H1 (cell line): Measurements from ENCODE around the gene TASP1. TPM values are rescaled to one million over a fixed set of nuclear protein-coding genes. Genes with fewer than 3 reads are reported as not detected.

Experiments
- CTCF ChIA-PET: fragments of 300-600 bp; sonication (Branson Sonifier 250); formaldehyde crosslinking; loops from one replicate; lab custom pipeline; 2021; ENCODE audit not compliant: partially characterized antibody; lab: Charles Lee
- POLR2A ChIA-PET: fragments of 300-600 bp; sonication (Branson Sonifier 250); formaldehyde crosslinking; loops from one replicate; lab custom pipeline; 2021; ENCODE audit warnings: inconsistent platforms; ENCODE audit not compliant: partially characterized antibody; lab: Charles Lee
- DNase-seq, 2 experiments: peaks; one replicate each; pipeline versions ENCODE4 v3.0.0 to v3.0.0-alpha.2; 2010 to 2022; ENCODE audit warnings: low spot score in 2 of 2, low read depth in 1 of 2, mixed read lengths in 1 of 2
- FAIRE-seq: peaks from 2 replicates; lab custom pipeline; 2011; peaks lifted over from hg19 to GRCh38; lab: Jason Lieb, UNC
- H2AFZ ChIP-seq: 2 replicates; pipeline ENCODE4 v1.8.1; 2012; ENCODE audit warnings: low read length, inconsistent platforms
- H2AK5ac ChIP-seq: 2 replicates; pipeline ENCODE4 v1.6.1; 2013; ENCODE audit warnings: low read depth, low read length
- H2BK120ac ChIP-seq: replicated peaks from 2 replicates; pipeline ENCODE3; 2013; ENCODE audit warnings: low read depth, low read length, inconsistent platforms
- H2BK12ac ChIP-seq: 2 replicates; pipeline ENCODE4 v1.6.1; 2013; ENCODE audit warnings: low read depth, low read length
- H2BK15ac ChIP-seq: 2 replicates; pipeline ENCODE4 v1.6.1; 2013; ENCODE audit warnings: low read length
- H2BK20ac ChIP-seq: 2 replicates; pipeline ENCODE4 v1.6.1; 2013; ENCODE audit warnings: low read length
- H2BK5ac ChIP-seq: 2 replicates; pipeline ENCODE4 v1.6.1; 2013; ENCODE audit warnings: low read depth, low read length
- H3K14ac ChIP-seq: 2 replicates; pipeline ENCODE4 v1.6.1; 2013; ENCODE audit warnings: inconsistent platforms; ENCODE audit not compliant: insufficient read length
- H3K18ac ChIP-seq: 2 replicates; pipeline ENCODE4 v1.6.1; 2013; ENCODE audit warnings: low read length; ENCODE audit errors: extremely low read depth
- H3K23ac ChIP-seq: 2 replicates; pipeline ENCODE4 v1.6.1; 2013; ENCODE audit warnings: inconsistent platforms; ENCODE audit not compliant: insufficient read length
- H3K23me2 ChIP-seq: 2 replicates; pipeline ENCODE4 v1.6.1; 2013; ENCODE audit warnings: low read depth, low read length
- H3K27ac ChIP-seq: 2 replicates; pipeline ENCODE4 v1.6.1; 2011; ENCODE audit warnings: low read depth, low read length, inconsistent platforms
- H3K27me3 ChIP-seq, 4 experiments: replicated peaks in 1 of 4; 1 replicate in 1 of 4; 2 replicates in 3 of 4; pipeline versions ENCODE4 v1.6.1 to v1.8.1; 2011 to 2013; ENCODE audit warnings: low read length in 3 of 4, mild to moderate bottlenecking in 3 of 4, inconsistent platforms in 2 of 4, mixed read lengths in 2 of 4, moderate library complexity in 1 of 4; ENCODE audit not compliant: control insufficient read depth in 3 of 4, insufficient read depth in 3 of 4; ENCODE audit errors: extremely low read depth in 1 of 4
- H3K36me3 ChIP-seq, 4 experiments: 2 replicates each; pipeline versions ENCODE4 v1.6.1 to v1.8.1; 2011 to 2013; ENCODE audit warnings: mild to moderate bottlenecking in 4 of 4, low read length in 3 of 4, moderate library complexity in 2 of 4, control low read depth in 1 of 4, inconsistent platforms in 1 of 4; ENCODE audit not compliant: insufficient read depth in 4 of 4, control insufficient read depth in 2 of 4
- H3K4ac ChIP-seq: replicated peaks from 2 replicates; pipeline ENCODE3; 2013; ENCODE audit warnings: low read length, low read depth, mixed read lengths, inconsistent platforms; ENCODE audit not compliant: insufficient read length
- H3K4me1 ChIP-seq, 4 experiments: replicated peaks in 1 of 4; 1 replicate in 1 of 4; 2 replicates in 3 of 4; pipeline versions ENCODE4 v1.6.1 to v1.8.1; 2011 to 2013; ENCODE audit warnings: low read length in 3 of 4, inconsistent platforms in 2 of 4, mixed read lengths in 1 of 4; ENCODE audit not compliant: insufficient read depth in 4 of 4, control insufficient read depth in 3 of 4
- H3K4me2 ChIP-seq, 2 experiments: 2 replicates each; pipeline versions ENCODE4 v1.6.1 to v1.8.1; 2011 to 2013; ENCODE audit warnings: low read depth in 2 of 2, low read length in 2 of 2, control low read depth in 1 of 2, inconsistent platforms in 1 of 2, mild to moderate bottlenecking in 1 of 2; ENCODE audit not compliant: insufficient read depth in 1 of 2
- H3K4me3 ChIP-seq, 4 experiments: fragments of 200-600, 300-600 bp in 1 of 4; sonication (generic), shearing (Covaris generic), sonication (Bioruptor Twin) in 1 of 4; 2 replicates each; pipeline versions ENCODE4 v1.5.1 to v1.8.1; 2011 to 2016; ENCODE audit warnings: low read length in 4 of 4, low read depth in 3 of 4, control low read depth in 2 of 4, inconsistent platforms in 2 of 4, mild to moderate bottlenecking in 2 of 4, mixed read lengths in 1 of 4, moderate library complexity in 1 of 4; ENCODE audit not compliant: insufficient read depth in 2 of 4; ENCODE audit errors: extremely low read depth in 1 of 4
- H3K56ac ChIP-seq: replicated peaks from 2 replicates; pipeline ENCODE3; 2013; ENCODE audit warnings: low read depth, mild to moderate bottlenecking, mixed read lengths, low read length, inconsistent platforms; ENCODE audit not compliant: insufficient read length
- H3K79me1 ChIP-seq: 2 replicates; pipeline ENCODE4 v1.6.1; 2013; ENCODE audit warnings: low read depth, low read length, control low read depth
- H3K79me2 ChIP-seq, 2 experiments: 2 replicates each; pipeline versions ENCODE4 v1.6.1 to v1.8.1; 2012 to 2013; ENCODE audit warnings: low read length in 2 of 2, mild to moderate bottlenecking in 2 of 2, inconsistent platforms in 1 of 2; ENCODE audit not compliant: insufficient read depth in 2 of 2, control insufficient read depth in 1 of 2
- H3K9ac ChIP-seq, 4 experiments: replicated peaks in 1 of 4; 1 replicate in 1 of 4; 2 replicates in 3 of 4; pipeline versions ENCODE4 v1.6.1 to v1.8.1; 2011 to 2013; ENCODE audit warnings: low read depth in 3 of 4, low read length in 3 of 4, control low read depth in 2 of 4, mild to moderate bottlenecking in 2 of 4, moderate library complexity in 2 of 4, inconsistent platforms in 1 of 4; ENCODE audit errors: extremely low read depth in 1 of 4
- H3K9me3 ChIP-seq, 2 experiments: 2 replicates each; pipeline versions ENCODE4 v1.6.1 to v1.8.1; 2012 to 2013; ENCODE audit warnings: mild to moderate bottlenecking in 2 of 2, moderate library complexity in 2 of 2, control low read depth in 1 of 2, inconsistent platforms in 1 of 2, low read depth in 1 of 2, low read length in 1 of 2, mixed read lengths in 1 of 2; ENCODE audit not compliant: insufficient read depth in 2 of 2
- H4K20me1 ChIP-seq, 2 experiments: replicated peaks in 1 of 2; 2 replicates each; pipeline versions ENCODE3 to v1.8.1; 2011 to 2013; ENCODE audit warnings: inconsistent platforms in 2 of 2, low read length in 2 of 2, mild to moderate bottlenecking in 1 of 2; ENCODE audit not compliant: insufficient read depth in 2 of 2, control insufficient read depth in 1 of 2
- H4K5ac ChIP-seq: 2 replicates; pipeline ENCODE4 v1.6.1; 2013; ENCODE audit warnings: low read length, low read depth, mixed read lengths, inconsistent platforms; ENCODE audit not compliant: insufficient read length
- H4K8ac ChIP-seq: 2 replicates; pipeline ENCODE4 v1.8.0; 2013; ENCODE audit warnings: mild to moderate bottlenecking, moderate library complexity, low read length, inconsistent platforms; ENCODE audit not compliant: insufficient read depth; ENCODE audit errors: extremely low read depth
- H4K91ac ChIP-seq: replicated peaks from 2 replicates; pipeline ENCODE3; 2013; ENCODE audit warnings: low read length, mixed read lengths, inconsistent platforms; ENCODE audit not compliant: insufficient read length
- ASH2L ChIP-seq: fragments of 200-600, 300-600 bp; sonication (generic); IDR thresholded peaks from one replicate; pipeline ENCODE4 v1.7.1; 2017; ENCODE audit warnings: low read length
- CHD2 ChIP-seq: IDR thresholded peaks from 2 replicates; pipeline ENCODE4 v1.6.1; 2012; ENCODE audit warnings: low read length, improper control_type of control experiment
- CREB1 ChIP-seq: IDR thresholded peaks from 2 replicates; pipeline ENCODE4 v1.6.1; 2012; ENCODE audit warnings: inconsistent platforms
- EZH2 ChIP-seq: fragments of 200-600 bp; sonication (generic); IDR thresholded peaks from 2 replicates; pipeline ENCODE4 v1.7.1; 2012; ENCODE audit warnings: low read depth, mild to moderate bottlenecking, moderate library complexity, low read length, inconsistent platforms; ENCODE audit not compliant: severe bottlenecking
- MAFK ChIP-seq: IDR thresholded peaks from 2 replicates; pipeline ENCODE4 v1.6.1; 2012; ENCODE audit warnings: low read depth, mild to moderate bottlenecking, improper control_type of control experiment, low read length
- POU5F1 ChIP-seq: IDR thresholded peaks from 2 replicates; pipeline ENCODE4 v1.6.1; 2011; ENCODE audit warnings: low read depth, mild to moderate bottlenecking, low read length, moderate library complexity
- RFX5 ChIP-seq: IDR thresholded peaks from 2 replicates; pipeline ENCODE4 v1.6.1; 2011; ENCODE audit warnings: low read depth, low read length, improper control_type of control experiment, borderline replicate concordance
- SAP30 ChIP-seq: fragments of 300-600 bp; sonication (generic); IDR thresholded peaks from 2 replicates; pipeline ENCODE4 v1.7.1; 2012; ENCODE audit warnings: low read length, moderate library complexity, mild to moderate bottlenecking, inconsistent platforms; ENCODE audit not compliant: insufficient read depth, insufficient replicate concordance
- SIX5 ChIP-seq: IDR thresholded peaks from 2 replicates; pipeline ENCODE4 v1.6.1; 2011; ENCODE audit warnings: mild to moderate bottlenecking, low read depth, low read length
- SP1 ChIP-seq: IDR thresholded peaks from 2 replicates; pipeline ENCODE4 v1.6.1; 2011; ENCODE audit warnings: low read depth, low read length
- SP2 ChIP-seq: IDR thresholded peaks from 2 replicates; pipeline ENCODE4 v1.6.1; 2012; ENCODE audit warnings: mild to moderate bottlenecking, low read length, inconsistent platforms
- SRF ChIP-seq: IDR thresholded peaks from 2 replicates; pipeline ENCODE4 v1.6.1; 2011; ENCODE audit warnings: mild to moderate bottlenecking, low read depth, low read length, moderate library complexity
- SUZ12 ChIP-seq: fragments of 200-600 bp; sonication (generic); IDR thresholded peaks from 2 replicates; pipeline ENCODE4 v1.6.1; 2012; ENCODE audit warnings: mild to moderate bottlenecking, inconsistent platforms, low read length, moderate library complexity, mixed read lengths
- TEAD4 ChIP-seq: IDR thresholded peaks from 2 replicates; pipeline ENCODE4 v1.6.1; 2012; ENCODE audit warnings: low read depth, low read length, inconsistent platforms, mixed read lengths
- WGBS, 2 experiments: shearing (Covaris generic) in 1 of 2; methylation state at CpG; one replicate each; pipeline versions ENCODE4 v1.1.6 to v1.1.7; 2013 to 2015; ENCODE audit warnings: low lambda C conversion rate in 2 of 2, mixed read lengths in 2 of 2, inconsistent platforms in 1 of 2, low coverage in 1 of 2, missing lambda C conversion rate in 1 of 2; ENCODE audit not compliant: insufficient replicate concordance in 2 of 2, insufficient coverage in 1 of 2, insufficient read length in 1 of 2; ENCODE audit errors: extremely low coverage in 1 of 2, missing lambda C conversion rate in 1 of 2; 5-methylcytosine and 5-hydroxymethylcytosine counted together
- polyA plus RNA-seq, 7 experiments: library from polyadenylated mRNA; depleted of rRNA in 3 of 7; stranded (reverse) in 5 of 7; unstranded in 2 of 7; fragments of >200 nt in 5 of 7; fragments of 200-250 nt in 2 of 7; gene quantifications; 1 replicate in 5 of 7; 2 replicates in 1 of 7; 4 replicates in 1 of 7; pipeline versions ENCODE4 v1.2.1 to v1.2.3, GENCODE V29; 2011 to 2013; ENCODE audit warnings: missing spikeins in 2 of 7, mixed read lengths in 2 of 7
- total RNA-seq: library from RNA; stranded (reverse); fragmentation: NEBNext Ultra II Directional; extraction: Animal tissue kit (Norgen Biotek cat#: 25700); gene quantifications from 2 replicates; pipeline ENCODE4 v1.2.1, GENCODE V29; 2021

TASP1 gene
- total and polyA plus RNA-seq, 2 of the 8 experiments (the other 6 are each of a cell fraction or from before 2014, with no cell fraction given) = 4.5 to 10.9 TPM

DNA sequence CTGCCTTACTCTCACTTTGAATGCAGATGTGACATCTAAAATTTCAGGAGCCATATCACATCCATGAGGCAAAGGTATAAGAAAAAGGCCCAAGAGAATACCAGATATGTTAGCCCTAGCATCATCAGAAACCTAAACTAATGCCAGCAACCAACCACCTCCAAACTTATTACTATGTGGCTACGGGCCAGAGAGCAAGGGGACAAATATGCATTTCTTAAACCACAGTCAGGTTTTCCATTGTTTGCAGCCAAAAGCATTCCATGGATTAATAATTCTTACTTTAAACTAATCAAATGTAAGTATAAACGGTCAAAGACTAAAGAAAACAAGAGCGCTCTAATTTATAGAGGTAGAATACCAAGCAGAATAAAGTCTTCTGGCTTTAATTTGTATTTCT, 84.7 kb downstream of the TASP1 start:
- no peak overlapping the region for H3K4ac ChIP-seq
- no peaks in the 10 kb centered on the region for H3K79me1 ChIP-seq
- CTCF ChIA-PET = no interaction called here
- no peak overlapping the region for H3K4me2 ChIP-seq
- no peak overlapping the region for H3K23ac ChIP-seq
- no peak overlapping the region for H3K56ac ChIP-seq
- H2BK5ac ChIP-seq = no peak overlapping the region
- no peak overlapping the region for H2BK15ac ChIP-seq
- DNase-seq (no peak), FAIRE-seq (no peak)
- H3K79me2 ChIP-seq = no peaks in the 10 kb centered on the region
- no peak overlapping the region for H3K14ac ChIP-seq
- no peak overlapping the region for H4K91ac ChIP-seq
- H3K4me1 ChIP-seq = no peaks in the 10 kb centered on the region
- no peaks in the 10 kb centered on the region for H3K27me3 ChIP-seq
- no peak overlapping the region for H4K5ac ChIP-seq
- no peaks in the 10 kb centered on the region for H3K9me3 ChIP-seq
- H3K18ac ChIP-seq = no peak overlapping the region
- WGBS, 2 experiments = 91% methylated on average over 3 of the region's 3 CpGs; no CpG with 5 or more reads in 1 of the 2 experiments
- H3K23me2 ChIP-seq = no peaks in the 10 kb centered on the region
- H2AK5ac ChIP-seq = no peak overlapping the region
- no peak overlapping the region for H3K9ac ChIP-seq
- no peaks in the 10 kb centered on the region; a peak in 1 of 8 replicates for H3K36me3 ChIP-seq
- no peak overlapping the region for H4K8ac ChIP-seq
- POLR2A ChIA-PET = no interaction called here
- no peak overlapping the region for H2BK20ac ChIP-seq
- TF ChIP-seq CHD2 (no peak), SP1 (no peak), EZH2 (no peak), SAP30 (no peak), SIX5 (no peak), POU5F1 (no peak), SP2 (no peak), CREB1 (no peak), SRF (no peak), MAFK (no peak), ASH2L (no peak), TEAD4 (no peak), SUZ12 (no peak), RFX5 (no peak)
- no peak overlapping the region for H3K4me3 ChIP-seq
- H4K20me1 ChIP-seq = no peaks in the 10 kb centered on the region
- H2AFZ ChIP-seq = no peak overlapping the region
- no peak overlapping the region for H3K27ac ChIP-seq
- H2BK12ac ChIP-seq = no peak overlapping the region
- no peak overlapping the region for H2BK120ac ChIP-seq
